Testis (tissue), 2 donors: ENCODE data around the gene WEE2.

ENCODE experiments used
- CTCF ChIP-seq, 3 experiments: fragments of 450-650 bp in 2 of 3; fragments of 200-600 bp in 1 of 3; sonication (generic) in 1 of 3; IDR thresholded peaks; one replicate each; pipeline ENCODE4 v1.5.1; 2016 to 2019; ENCODE audit warnings: antibody characterized with exemption in 3 of 3, mild to moderate bottlenecking in 2 of 3, moderate library complexity in 1 of 3
- POLR2A ChIP-seq: fragments of 450-650 bp; IDR thresholded peaks from one replicate; pipeline ENCODE4 v1.6.1; 2017; ENCODE audit warnings: antibody characterized with exemption, mild to moderate bottlenecking, moderate library complexity

- TF ChIP-seq CTCF (IDR thresholded peaks at IDR 0.05) = no peak
- TF ChIP-seq POLR2A = no peak
Measured at GRCh38 chr7:141659501-141659900, 48.7 kb upstream of the WEE2 start.
